SK-N-SH treated with all-trans-retinoic acid at 6 μM for 48 hours (cell line): Measurements from ENCODE around the gene DPP8.

Source experiments
- RARB ChIP-seq: fragments of 250-450 bp; sonication (Bioruptor Pico); IDR thresholded peaks from 2 replicates; pipeline ENCODE4 v1.8.0; 2021; ENCODE audit warnings: mild to moderate bottlenecking, moderate library complexity
- ZFP30 ChIP-seq: fragments of 450-650 bp; formaldehyde crosslinking; IDR thresholded peaks from 2 replicates; pipeline ENCODE4 v1.5.0; 2022; ENCODE audit warnings: mild to moderate bottlenecking, moderate library complexity
- TF ChIP-seq, protein P1 (sequence below): fragments of 250-450 bp; sonication (Bioruptor Pico); IDR thresholded peaks from 2 replicates; pipeline ENCODE4 v1.5.1; 2021; ENCODE audit warnings: mild to moderate bottlenecking, moderate library complexity

GRCh38 chr15:65533057-65533756, 15.7 kb upstream of the DPP8 start:
- TF ChIP-seq ZFP30 (no peak), RARB (CRISPR knock-in tag) (no peak)
- TF ChIP-seq, protein P1, sequence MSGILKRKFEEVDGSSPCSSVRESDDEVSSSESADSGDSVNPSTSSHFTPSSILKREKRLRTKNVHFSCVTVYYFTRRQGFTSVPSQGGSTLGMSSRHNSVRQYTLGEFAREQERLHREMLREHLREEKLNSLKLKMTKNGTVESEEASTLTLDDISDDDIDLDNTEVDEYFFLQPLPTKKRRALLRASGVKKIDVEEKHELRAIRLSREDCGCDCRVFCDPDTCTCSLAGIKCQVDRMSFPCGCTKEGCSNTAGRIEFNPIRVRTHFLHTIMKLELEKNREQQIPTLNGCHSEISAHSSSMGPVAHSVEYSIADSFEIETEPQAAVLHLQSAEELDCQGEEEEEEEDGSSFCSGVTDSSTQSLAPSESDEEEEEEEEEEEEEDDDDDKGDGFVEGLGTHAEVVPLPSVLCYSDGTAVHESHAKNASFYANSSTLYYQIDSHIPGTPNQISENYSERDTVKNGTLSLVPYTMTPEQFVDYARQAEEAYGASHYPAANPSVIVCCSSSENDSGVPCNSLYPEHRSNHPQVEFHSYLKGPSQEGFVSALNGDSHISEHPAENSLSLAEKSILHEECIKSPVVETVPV: no peak
